Testis (tissue), 3 donors: ENCODE results near the gene LRWD1. TPM values are rescaled to one million over a fixed set of nuclear protein-coding genes. Genes with fewer than 3 reads are reported as not detected.
"Not testable (repeated sequence)": the region's sequence is repeated elsewhere in the genome, so short reads cannot be mapped to it uniquely, and the experiment has no call there.

Experiments
- DNase-seq: peaks from one replicate; pipeline ENCODE4 v3.0.0-alpha.2; 2019
- H3K27ac ChIP-seq, 2 donors: fragments of 200-600 bp; sonication (generic); one replicate each; pipeline ENCODE4 v1.5.1; 2019
- H3K27me3 ChIP-seq: fragments of 200-600 bp; sonication (generic); one replicate; pipeline ENCODE4 v1.5.1; 2019
- H3K36me3 ChIP-seq: fragments of 200-600 bp; sonication (generic); one replicate; pipeline ENCODE4 v1.5.1; 2017; ENCODE audit warnings: low read depth; ENCODE audit errors: missing control alignments
- H3K4me1 ChIP-seq: fragments of 200-600 bp; sonication (generic); one replicate; pipeline ENCODE4 v1.5.1; 2019
- H3K4me3 ChIP-seq, 2 donors: fragments of 200-600 bp; sonication (generic); one replicate each; pipeline ENCODE4 v1.5.1; 2017 to 2019
- H3K9me3 ChIP-seq: fragments of 200-600 bp; sonication (generic); one replicate; pipeline ENCODE4 v1.5.1; 2017
- CTCF ChIP-seq, 3 experiments: fragments of 450-650 bp in 2 of 3; fragments of 200-600 bp in 1 of 3; sonication (generic) in 1 of 3; IDR thresholded peaks; one replicate each; pipeline ENCODE4 v1.5.1; 2016 to 2019; ENCODE audit warnings: antibody characterized with exemption in 3 of 3, mild to moderate bottlenecking in 2 of 3, moderate library complexity in 1 of 3
- WGBS, 2 donors: methylation state at CpG; one replicate each; pipeline ENCODE4 v1.1.5; 2018; 5-methylcytosine and 5-hydroxymethylcytosine counted together
- intact Hi-C: fragments of 100-400 bp; cut with DNase I; formaldehyde crosslinking; loops from one replicate; pipeline ENCODE4 v1.15.1; 2023; ENCODE audit warnings: low total_unique reads
- polyA plus RNA-seq: library from polyadenylated mRNA; stranded (reverse); fragments of 350-450 nt; fragmentation: Illumina TruSeq; extraction: RNeasy Lipid Tissue Mini Kit (QIAGEN cat#74804); gene quantifications from one replicate; pipeline ENCODE4 v1.2.3, GENCODE V29; 2014; ENCODE audit warnings: low read depth, low replicate concordance; ENCODE audit not compliant: insufficient read depth
- total RNA-seq, 2 donors: library from RNA; depleted of rRNA; stranded (reverse); fragments of >200 nt; gene quantifications; one replicate each; pipeline ENCODE4 v1.2.3, GENCODE V29; 2016

The LRWD1 gene
- total and polyA plus RNA-seq, 3 donors from 2014 or later, result 221 to 540 (median 350) TPM

- WGBS, 2 donors, result 0% methylated on average over 28 of the region's 72 CpGs; no CpG with 5 or more reads in 1 of the 2 donors
- H3K36me3 ChIP-seq, H3K4me1 ChIP-seq, H3K27me3 ChIP-seq, H3K9me3 ChIP-seq, intact Hi-C loops, H3K27ac ChIP-seq: not testable (repeated sequence)
- DNase-seq, result peak; percentile 92
- peak within 1 kb of the TSS; percentile 32 to 61 for H3K4me3 ChIP-seq
- peak in 2 of 3 experiments; percentile 41 to 42 for TF ChIP-seq CTCF (IDR thresholded peaks at IDR 0.05)
Observed at GRCh38 chr7:102478314-102479208, 13.8 kb downstream of the LRWD1 start, which contains the start of gene POLR2J. Gene POLR2J, minus strand, starts transcription at chr7:102478922. Its CDS starts 62 bp downstream, at chr7:102478860.

GRCh38 chr7:102479209-102479584 lies 14.4 kb downstream of the LRWD1 start:
- H3K9me3 ChIP-seq, intact Hi-C loops, DNase-seq, H3K27me3 ChIP-seq, H3K4me1 ChIP-seq, H3K36me3 ChIP-seq, H3K4me3 ChIP-seq, H3K27ac ChIP-seq: not testable (repeated sequence)
- no CpG with 5 or more reads among the region's 10 CpGs for WGBS, 2 donors

- H3K27ac ChIP-seq, H3K4me1 ChIP-seq, intact Hi-C loops, H3K36me3 ChIP-seq, H3K9me3 ChIP-seq, H3K4me3 ChIP-seq, H3K27me3 ChIP-seq: not testable (repeated sequence)
- TF ChIP-seq CTCF (IDR thresholded peaks at IDR 0.05), result peak in 1 of 3 experiments; percentile 35
- 16 to 29% methylated on average over 8 of the region's 11 CpGs for WGBS, 2 donors
- peak; percentile 69 for DNase-seq
Observed at GRCh38 chr7:102479982-102480637, 15.3 kb downstream of the LRWD1 start.

- H3K4me3 ChIP-seq, H3K9me3 ChIP-seq, intact Hi-C loops, DNase-seq, H3K27ac ChIP-seq, H3K36me3 ChIP-seq, H3K27me3 ChIP-seq, H3K4me1 ChIP-seq: not testable (repeated sequence)
- no CpG with 5 or more reads among the region's 10 CpGs for WGBS, 2 donors
Observed at GRCh38 chr7:102481962-102482361, 17.2 kb downstream of the LRWD1 start.

GRCh38 chr7:102484317-102484716 lies 19.5 kb downstream of the LRWD1 start:
- H3K4me3 ChIP-seq, H3K36me3 ChIP-seq, H3K4me1 ChIP-seq, H3K27ac ChIP-seq, H3K9me3 ChIP-seq, intact Hi-C loops, H3K27me3 ChIP-seq, DNase-seq: not testable (repeated sequence)
- WGBS, 2 donors, result no CpG with 5 or more reads among the region's 5 CpGs

GRCh38 chr7:102490529-102491075 lies 25.8 kb downstream of the LRWD1 start:
- H3K27me3 ChIP-seq, H3K4me1 ChIP-seq, H3K4me3 ChIP-seq, H3K27ac ChIP-seq, DNase-seq, intact Hi-C loops, H3K9me3 ChIP-seq, H3K36me3 ChIP-seq: not testable (repeated sequence)
- no CpG with 5 or more reads among the region's 12 CpGs for WGBS, 2 donors

- H3K4me3 ChIP-seq, H3K27me3 ChIP-seq, H3K4me1 ChIP-seq, DNase-seq, H3K27ac ChIP-seq, intact Hi-C loops, H3K36me3 ChIP-seq, H3K9me3 ChIP-seq: not testable (repeated sequence)
- WGBS, 2 donors, result no CpG with 5 or more reads among the region's 33 CpGs
Observed at GRCh38 chr7:102493220-102493935, 28.6 kb downstream of the LRWD1 start.

- H3K36me3 ChIP-seq, H3K27ac ChIP-seq, H3K4me1 ChIP-seq, H3K9me3 ChIP-seq, H3K27me3 ChIP-seq, H3K4me3 ChIP-seq, intact Hi-C loops: not testable (repeated sequence)
- WGBS, 2 donors, result no CpG with 5 or more reads among the region's 15 CpGs
- DNase-seq, result peak; percentile 13
Observed at GRCh38 chr7:102494026-102494425, 29.2 kb downstream of the LRWD1 start.

- H3K4me3 ChIP-seq, intact Hi-C loops, DNase-seq, H3K36me3 ChIP-seq, H3K4me1 ChIP-seq, H3K27me3 ChIP-seq, H3K9me3 ChIP-seq, H3K27ac ChIP-seq: not testable (repeated sequence)
- WGBS, 2 donors, result no CpG with 5 or more reads among the region's 67 CpGs
Observed at GRCh38 chr7:102494473-102495149, 29.8 kb downstream of the LRWD1 start.
